HFFc6 (cell line): ENCODE results near the gene STX4. TPM values are rescaled to one million over a fixed set of nuclear protein-coding genes. Genes with fewer than 3 reads are reported as not detected.

Experiments used
- DNase-seq: peaks from one replicate; pipeline ENCODE4 v3.0.0-alpha.2; 2018
- H3K27ac Mint-ChIP-seq: 2 replicates; pipeline ENCODE4 v1.8.0; 2020; ENCODE audit warnings: mild to moderate bottlenecking, mixed read lengths
- H3K27me3 Mint-ChIP-seq: 2 replicates; pipeline ENCODE4 v1.8.0; 2021; ENCODE audit warnings: mild to moderate bottlenecking, moderate library complexity, mixed read lengths; ENCODE audit not compliant: insufficient read depth
- H3K36me3 Mint-ChIP-seq: 2 replicates; pipeline ENCODE4 v1.8.0; 2021; ENCODE audit warnings: low read depth, mixed read lengths
- H3K4me1 Mint-ChIP-seq: 2 replicates; pipeline ENCODE4 v1.8.0; 2020; ENCODE audit warnings: low read depth, mixed read lengths
- H3K4me3 Mint-ChIP-seq: 2 replicates; pipeline ENCODE4 v1.8.0; 2020; ENCODE audit warnings: mild to moderate bottlenecking, moderate library complexity, mixed read lengths
- H3K9me3 Mint-ChIP-seq: 2 replicates; pipeline ENCODE4 v1.8.0; 2020; ENCODE audit warnings: mild to moderate bottlenecking, mixed read lengths
- CTCF ChIP-seq: fragments of 200-600 bp; sonication (generic); IDR thresholded peaks from 2 replicates; pipeline ENCODE4 v1.5.0; 2021; ENCODE audit warnings: antibody characterized with exemption, mild to moderate bottlenecking
- total RNA-seq, 6 experiments: library from RNA; stranded (reverse); fragmentation: NEBNext Ultra II Directional; extraction: Animal tissue kit (Norgen Biotek cat#: 25700); gene quantifications; 2 replicates in 1 of 6; 3 replicates in 5 of 6; pipeline ENCODE4 v1.2.3, GENCODE V29; 2021

Gene STX4
- total RNA-seq, 6 experiments from 2014 or later = 56.3 to 71.2 (median 64.2) TPM

GRCh38 chr16:31087971-31088370, 54.6 kb downstream of the STX4 start:
- TF ChIP-seq CTCF = no peak
- Mint-ChIP-seq H3K27ac (no peak overlapping the region), H3K4me3 (no peak overlapping the region), H3K4me1 (peaks cover 17% of the 10 kb centered on the region), H3K36me3 (peaks cover 6% of the 10 kb centered on the region), H3K27me3 (peaks cover 3% of the 10 kb centered on the region), H3K9me3 (no peaks in the 10 kb centered on the region)
- no peak for DNase-seq

- no peak for TF ChIP-seq CTCF
- Mint-ChIP-seq H3K4me1 (peaks cover 22% of the 10 kb centered on the region), H3K27me3 (peaks cover 3% of the 10 kb centered on the region), H3K9me3 (no peaks in the 10 kb centered on the region), H3K36me3 (peaks cover 6% of the 10 kb centered on the region), H3K27ac (peak within 1 kb of the TSS; percentile 13; the same call in 1 of the 2 replicates), H3K4me3 (no peak within 1 kb of the TSS)
- DNase-seq = no peak
These were observed 55.3 kb downstream of the STX4 start, which contains the start of gene PRSS53 for GRCh38 chr16:31088459-31089183. Gene PRSS53, minus strand, starts transcription at chr16:31088943. Its CDS starts 134 bp downstream, at chr16:31088809.

GRCh38 chr16:31089199-31089598, 55.8 kb downstream of the STX4 start:
- no peak for DNase-seq
- no peak overlapping the region for H3K4me3 Mint-ChIP-seq
- peaks cover 5% of the 10 kb centered on the region for H3K27me3 Mint-ChIP-seq
- H3K9me3 Mint-ChIP-seq = no peaks in the 10 kb centered on the region
- H3K27ac Mint-ChIP-seq = peak overlapping the region; percentile 13; the same call in 1 of the 2 replicates
- H3K36me3 Mint-ChIP-seq = peaks cover 6% of the 10 kb centered on the region
- H3K4me1 Mint-ChIP-seq = peaks cover 28% of the 10 kb centered on the region
- no peak for TF ChIP-seq CTCF

Other genes with a start within 250 kb of the STX4 start
- gene ZNF629, start 246.4 kb upstream of the STX4 start, total RNA-seq = 10 to 100 TPM; 19.4 to 21.8 (median 21.0) TPM
- gene BCL7C, start 139.5 kb upstream of the STX4 start, total RNA-seq = 10 to 100 TPM; 42.7 to 52.7 (median 48.4) TPM
- gene CTF1, start 136.9 kb upstream of the STX4 start, total RNA-seq = 10 to 100 TPM; 12.0 to 16.3 (median 14.0) TPM
- 10 to 100 TPM; 21.9 to 25.8 (median 23.4) TPM for gene FBXL19, start 110.0 kb upstream of the STX4 start, total RNA-seq
- 10 to 100 TPM; 15.2 to 26.2 (median 18.4) TPM for gene ORAI3, start 84.5 kb upstream of the STX4 start, total RNA-seq
- gene SETD1A, start 75.8 kb upstream of the STX4 start, total RNA-seq = 10 to 100 TPM; 13.4 to 15.8 (median 14.4) TPM
- gene HSD3B7, start 48.4 kb upstream of the STX4 start, total RNA-seq = 10 to 100 TPM; 15.1 to 24.6 (median 18.6) TPM
- gene STX1B, start 22.9 kb upstream of the STX4 start, total RNA-seq = 1 to 10 TPM; 6.7 to 9.9 (median 7.1) TPM
- 10 to 100 TPM; 15.0 to 24.5 (median 17.5) TPM for gene ZNF668, start 40.7 kb downstream of the STX4 start, total RNA-seq
- gene ZNF646, start 40.9 kb downstream of the STX4 start, total RNA-seq = 10 to 100 TPM; 13.0 to 16.3 (median 14.7) TPM
- 1 to 10 TPM in 5 of 6 experiments, under 1 TPM in 1; 0.85 to 2.6 (median 1.4) TPM for gene PRSS53, start 55.4 kb downstream of the STX4 start, total RNA-seq
- gene VKORC1, start 61.2 kb downstream of the STX4 start, total RNA-seq = 100 to 1,000 TPM; 123 to 184 (median 130) TPM
- 10 to 100 TPM; 56.8 to 64.8 (median 59.4) TPM for gene BCKDK, start 74.8 kb downstream of the STX4 start, total RNA-seq
- gene KAT8, start 84.1 kb downstream of the STX4 start, total RNA-seq = 10 to 100 TPM; 28.1 to 31.8 (median 29.6) TPM
- not detected for gene PRSS8, start 102.2 kb downstream of the STX4 start, total RNA-seq
- under 1 TPM in 4 of 6 experiments, not detected in 2; 0.38 to 0.60 (median 0.47) TPM for gene PRSS36, start 116.5 kb downstream of the STX4 start, total RNA-seq
- 100 to 1,000 TPM; 275 to 504 (median 422) TPM for gene FUS, start 146.6 kb downstream of the STX4 start, total RNA-seq
- 10 to 100 TPM; 13.0 to 23.1 (median 22.5) TPM for gene PYCARD, start 169.2 kb downstream of the STX4 start, total RNA-seq
- gene TRIM72, start 180.6 kb downstream of the STX4 start, total RNA-seq = under 1 TPM in 1 of 6 experiments, not detected in 5; 0.05 TPM
- gene PYDC1, start 183.6 kb downstream of the STX4 start, total RNA-seq = not detected
- gene ITGAM, start 226.4 kb downstream of the STX4 start, total RNA-seq = not detected